NCI-H2107 treated with DMSO at 0.1 percent for 48 hours (cell line): ENCODE measurements around the gene OGFOD3.

Source experiments
- DNase-seq: peaks from one replicate; lab custom pipeline; 2025; ENCODE audit not compliant: unreplicated experiment; lab: John Stamatoyannopoulos, UW

Gene OGFOD3

DNA sequence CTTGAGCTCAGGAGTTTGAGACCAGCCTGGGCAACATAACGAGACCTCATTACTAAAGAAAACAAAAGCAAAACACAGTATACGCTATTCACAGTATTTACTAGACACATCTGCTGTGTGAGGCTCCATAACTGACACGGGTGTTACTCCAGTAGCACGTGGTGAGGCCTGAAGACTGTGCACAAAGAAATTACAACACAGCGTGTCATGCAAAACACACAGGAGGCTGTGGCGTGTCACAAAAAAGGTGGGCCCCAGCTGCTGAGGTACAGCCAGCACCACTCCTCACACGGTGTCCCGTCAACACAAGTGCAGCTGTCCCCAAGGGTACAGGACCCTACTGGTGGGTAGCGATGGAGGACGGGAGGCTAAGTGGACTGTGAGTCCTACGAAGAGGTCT, 29.5 kb upstream of the OGFOD3 start:
- no peak for DNase-seq

GRCh38 chr17:82446649-82447048, 28.3 kb upstream of the OGFOD3 start:
- DNase-seq: no peak

DNA sequence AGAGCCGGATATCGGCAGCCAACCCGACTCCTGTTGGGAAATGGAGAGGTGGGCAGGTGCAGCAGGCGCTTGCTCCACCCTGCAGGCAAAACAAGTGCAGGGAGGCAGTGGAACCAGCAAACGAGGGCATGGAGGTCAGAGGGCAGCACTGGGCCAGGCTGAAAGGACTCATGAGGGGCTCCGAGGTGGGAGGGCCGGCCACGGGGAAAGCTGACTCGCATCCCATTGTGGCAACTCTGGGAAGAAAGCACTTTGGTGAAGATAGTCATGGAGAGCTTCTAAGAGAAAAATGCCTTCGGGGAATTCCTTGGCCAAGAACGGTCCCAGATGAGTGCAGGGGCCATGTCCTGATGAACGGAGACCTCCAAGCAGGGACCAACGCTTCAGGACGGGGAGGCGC, 27.7 kb upstream of the OGFOD3 start:
- no peak for DNase-seq

DNA sequence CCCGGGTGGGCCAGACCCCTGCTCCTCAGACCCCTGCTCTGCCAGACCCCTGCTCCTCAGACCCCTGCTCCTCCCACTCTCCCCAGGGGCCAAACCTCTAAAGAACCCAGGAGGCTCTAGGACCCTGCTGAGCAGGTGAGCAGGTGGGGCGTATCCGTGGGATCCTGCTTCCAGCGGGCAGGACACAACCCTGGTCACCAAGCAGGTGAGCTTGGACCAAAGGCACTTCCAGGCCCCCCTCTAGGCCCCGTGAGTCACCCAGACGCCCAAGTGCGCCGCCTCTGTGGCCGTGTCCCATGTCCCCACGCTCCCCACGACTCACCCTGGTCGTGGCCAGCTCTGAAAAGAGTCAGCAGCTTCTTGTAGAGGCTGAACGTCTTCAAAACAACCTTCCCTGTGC, 27.2 kb upstream of the OGFOD3 start:
- no peak for DNase-seq

DNA sequence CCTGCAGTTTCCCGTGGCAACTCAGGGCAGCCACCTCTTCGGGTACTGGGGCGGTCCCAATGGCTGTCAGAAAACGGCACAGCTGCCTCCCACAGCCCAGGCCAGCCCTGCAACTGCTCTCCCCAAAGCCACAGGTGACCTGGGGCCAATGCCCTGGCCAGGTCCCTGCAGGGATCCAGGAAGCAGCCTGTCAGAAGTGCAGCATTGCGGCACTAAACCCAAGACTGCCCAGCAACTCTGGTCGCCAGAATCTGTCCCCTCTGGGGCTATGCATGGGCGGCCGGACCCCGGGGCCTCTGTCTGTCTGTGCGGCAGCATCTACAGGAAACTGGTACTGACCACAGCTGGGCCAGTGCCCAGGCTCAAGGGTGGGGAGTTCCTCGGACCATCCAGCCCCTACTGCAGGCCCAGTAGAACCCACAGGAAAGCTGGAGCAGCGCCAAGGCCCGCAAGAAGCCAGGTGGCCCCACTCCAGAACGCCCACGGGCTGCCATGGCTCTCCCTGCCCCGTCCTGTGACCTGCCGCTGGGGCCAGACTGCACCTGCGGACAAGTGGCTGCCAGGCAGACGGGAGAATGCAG, 26.6 kb upstream of the OGFOD3 start:
- no peak for DNase-seq

- DNase-seq: no peak
Observed at GRCh38 chr17:82444284-82444893, 26.0 kb upstream of the OGFOD3 start.

- DNase-seq: no peak
Observed at GRCh38 chr17:82443465-82444283, 25.3 kb upstream of the OGFOD3 start.

DNA sequence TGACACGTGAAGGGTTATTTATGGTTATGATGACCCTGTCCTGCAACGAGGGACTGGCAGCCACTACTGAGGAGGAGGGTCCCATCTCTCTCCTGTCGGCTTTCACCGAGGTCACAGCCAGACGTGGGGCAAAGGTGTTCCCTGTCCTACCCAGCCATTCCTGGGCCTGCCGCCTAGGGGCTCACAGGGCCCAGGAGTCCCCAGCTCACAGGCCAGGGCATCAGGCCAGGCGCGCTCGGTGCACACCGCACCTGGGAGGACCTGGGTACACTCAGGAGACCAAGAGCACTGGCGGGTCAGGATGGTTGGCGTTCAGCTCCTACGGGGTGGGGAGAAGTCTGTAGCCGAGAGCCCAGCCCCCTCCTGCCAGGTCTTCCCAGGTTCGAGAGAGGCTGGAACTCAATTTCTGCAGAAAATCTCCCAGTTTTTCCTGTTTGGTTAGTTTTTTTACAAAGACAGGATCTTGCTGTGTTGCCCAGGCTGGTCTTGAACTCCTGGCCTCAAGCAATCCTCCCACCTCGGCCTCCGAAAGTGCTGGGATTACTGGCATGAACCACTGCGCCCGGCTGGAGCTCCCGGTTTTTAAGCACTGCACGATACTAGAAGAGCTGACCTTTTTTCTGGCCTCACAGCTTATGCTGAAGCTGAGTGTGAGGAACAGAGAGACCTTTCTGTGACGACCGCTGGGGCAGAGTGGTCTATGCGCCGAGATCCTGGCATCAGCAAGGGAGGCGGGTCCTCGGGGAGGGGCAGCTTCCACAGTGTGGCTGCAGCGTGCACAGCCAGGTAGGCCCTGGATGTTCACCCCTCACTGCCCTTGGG, 24.5 kb upstream of the OGFOD3 start:
- DNase-seq: no peak

DNA sequence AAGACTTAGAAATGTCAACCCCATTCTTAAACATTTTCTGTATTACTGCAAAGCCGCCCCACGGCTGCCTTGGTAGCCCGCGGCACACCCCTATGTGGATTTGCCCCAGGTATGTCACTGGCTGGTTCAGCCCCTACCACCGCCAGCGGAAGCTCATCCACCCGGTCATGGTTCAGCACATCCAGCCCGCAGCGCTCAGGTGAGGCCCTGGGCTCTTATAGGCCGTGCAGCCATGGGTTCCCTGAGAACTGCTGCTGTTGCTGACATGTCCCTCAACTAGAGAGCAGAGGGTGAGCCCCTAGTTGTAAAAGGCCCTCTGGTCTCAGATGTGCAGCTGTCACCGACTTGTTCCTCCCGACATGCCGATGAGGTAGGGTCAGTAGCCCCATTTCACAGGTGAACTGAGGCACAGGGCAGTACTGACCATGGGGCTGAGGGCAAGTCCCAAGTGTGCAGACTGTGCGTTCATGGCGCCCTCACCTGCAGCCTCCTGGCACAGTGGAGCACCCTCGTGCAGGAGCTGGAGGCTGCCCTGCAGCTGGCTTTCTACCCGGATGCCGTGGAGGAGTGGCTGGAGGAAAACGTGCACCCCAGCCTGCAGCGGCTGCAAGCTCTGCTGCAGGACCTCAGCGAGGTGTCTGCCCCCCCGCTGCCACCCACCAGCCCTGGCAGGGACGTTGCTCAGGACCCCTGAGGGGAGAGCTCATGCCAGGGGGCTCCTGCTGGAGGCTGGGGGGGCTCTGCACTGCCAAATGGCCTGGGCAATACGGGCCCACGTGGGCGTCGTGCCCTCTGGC, 23.5 kb upstream of the OGFOD3 start:
- DNase-seq: no peak

DNA sequence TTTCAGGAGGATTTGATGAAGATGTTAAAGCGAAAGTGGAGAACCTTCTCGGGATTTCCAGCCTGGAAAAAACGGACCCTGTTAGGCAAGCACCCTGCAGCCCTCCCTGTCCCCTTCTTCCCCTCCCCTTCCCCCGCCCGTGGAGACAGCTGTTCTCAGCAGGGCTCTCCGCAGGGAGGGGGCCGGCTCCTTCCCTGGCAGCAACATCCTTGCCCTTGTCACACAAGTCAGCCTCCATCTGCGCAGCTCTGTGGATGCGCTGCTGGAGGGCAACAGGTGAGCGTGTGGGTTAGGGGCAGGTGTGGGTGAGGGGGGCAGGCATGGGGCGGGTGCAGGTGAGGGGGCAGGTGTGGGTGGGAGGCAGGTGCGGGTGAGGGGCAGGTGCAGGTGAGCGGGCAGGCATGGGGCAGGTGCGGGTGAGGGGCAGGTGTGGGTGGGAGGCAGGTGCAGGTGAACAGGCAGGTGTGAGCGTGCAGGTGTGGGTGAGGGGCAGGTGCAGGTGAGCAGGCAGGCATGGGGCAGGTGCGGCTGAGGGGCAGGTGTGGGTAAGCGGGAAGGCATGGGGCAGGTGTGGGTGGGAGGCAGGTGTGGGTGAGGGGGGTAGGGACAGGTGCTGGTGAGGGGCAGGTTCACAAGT, 22.7 kb upstream of the OGFOD3 start:
- no peak for DNase-seq

DNA sequence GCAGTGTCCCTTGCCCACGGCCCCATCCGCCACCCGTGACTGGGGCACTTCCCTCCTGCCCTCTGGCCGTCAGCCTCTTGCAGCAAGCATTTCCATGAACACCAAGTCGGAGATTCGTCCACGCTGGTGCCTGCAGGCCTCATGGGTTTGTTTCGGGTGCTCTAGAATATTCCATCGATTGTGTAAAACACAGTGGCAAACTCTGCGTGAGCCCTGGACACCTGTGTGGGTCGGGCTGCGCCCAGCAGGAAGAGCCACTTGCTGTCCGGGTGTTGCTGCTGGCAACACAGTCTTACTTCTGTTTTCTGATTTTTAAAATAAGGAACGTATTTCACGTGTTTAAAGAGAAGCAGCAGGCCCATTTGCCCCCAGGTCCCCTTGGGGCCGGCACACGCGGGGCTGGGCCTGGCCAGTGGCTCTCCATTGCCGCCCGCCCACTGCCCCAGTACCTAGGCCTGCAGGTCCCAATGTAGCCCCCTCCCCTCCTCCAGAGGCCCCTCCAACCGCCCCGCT, 22.1 kb upstream of the OGFOD3 start:
- no peak for DNase-seq

- DNase-seq: no peak
Observed at GRCh38 chr17:82439829-82440365, 21.5 kb upstream of the OGFOD3 start.

GRCh38 chr17:82439194-82439828, 20.9 kb upstream of the OGFOD3 start:
- DNase-seq: no peak

GRCh38 chr17:82438401-82439193, 20.2 kb upstream of the OGFOD3 start:
- DNase-seq: no peak

DNA sequence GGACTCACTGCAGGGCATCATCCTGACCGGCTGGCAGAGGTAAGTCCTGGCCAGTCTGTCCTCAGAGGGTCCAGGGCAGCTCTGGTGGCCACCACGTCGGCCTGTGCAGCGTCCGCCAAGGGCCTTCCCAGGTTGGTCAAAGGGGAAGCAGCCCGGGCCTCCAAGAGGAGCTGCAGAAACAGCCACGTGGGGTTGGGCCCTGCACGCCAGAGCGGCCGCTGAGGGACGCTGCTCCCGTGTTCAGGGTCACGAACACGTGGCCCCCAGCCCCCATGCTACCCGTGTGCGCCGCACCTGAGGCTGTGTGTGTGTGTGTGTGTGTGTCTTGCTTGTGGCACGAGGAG, 18.9 kb upstream of the OGFOD3 start:
- no peak for DNase-seq

DNA sequence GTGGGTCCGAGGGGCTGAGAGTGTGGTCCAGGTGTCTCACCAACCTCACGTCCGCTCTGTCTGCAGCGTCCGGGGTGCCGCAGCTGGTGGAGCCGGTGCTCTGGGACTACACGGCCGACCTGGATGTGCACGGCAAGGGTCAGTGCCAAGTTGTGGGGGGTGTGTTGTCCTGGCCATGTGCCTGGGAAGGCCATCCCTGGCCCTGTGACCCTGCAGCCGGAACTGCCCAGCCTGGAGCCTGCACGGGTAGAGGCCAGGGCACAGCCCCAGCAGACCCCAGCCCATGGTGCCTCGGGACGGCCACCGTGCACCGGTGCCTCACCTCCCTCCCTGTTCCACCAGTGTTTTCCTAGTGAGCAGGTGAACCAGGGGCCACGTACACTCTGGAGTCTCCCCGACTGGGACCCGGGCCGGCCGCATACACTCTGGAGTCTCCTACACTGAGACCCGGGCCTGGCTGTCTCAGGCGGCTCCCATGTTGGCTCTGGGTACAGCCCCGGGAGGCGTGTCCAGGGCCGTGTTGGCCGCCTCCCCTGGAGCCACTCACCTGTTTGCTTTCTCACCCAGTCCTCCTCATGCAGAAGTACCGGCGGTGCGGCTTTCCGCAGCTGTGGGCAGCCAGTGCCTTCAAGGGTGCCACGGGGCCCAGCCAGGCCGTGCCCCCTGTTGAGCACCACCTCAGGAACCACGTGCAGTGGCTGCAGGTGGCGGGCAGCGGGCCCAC, 18.4 kb upstream of the OGFOD3 start:
- DNase-seq: no peak

DNA sequence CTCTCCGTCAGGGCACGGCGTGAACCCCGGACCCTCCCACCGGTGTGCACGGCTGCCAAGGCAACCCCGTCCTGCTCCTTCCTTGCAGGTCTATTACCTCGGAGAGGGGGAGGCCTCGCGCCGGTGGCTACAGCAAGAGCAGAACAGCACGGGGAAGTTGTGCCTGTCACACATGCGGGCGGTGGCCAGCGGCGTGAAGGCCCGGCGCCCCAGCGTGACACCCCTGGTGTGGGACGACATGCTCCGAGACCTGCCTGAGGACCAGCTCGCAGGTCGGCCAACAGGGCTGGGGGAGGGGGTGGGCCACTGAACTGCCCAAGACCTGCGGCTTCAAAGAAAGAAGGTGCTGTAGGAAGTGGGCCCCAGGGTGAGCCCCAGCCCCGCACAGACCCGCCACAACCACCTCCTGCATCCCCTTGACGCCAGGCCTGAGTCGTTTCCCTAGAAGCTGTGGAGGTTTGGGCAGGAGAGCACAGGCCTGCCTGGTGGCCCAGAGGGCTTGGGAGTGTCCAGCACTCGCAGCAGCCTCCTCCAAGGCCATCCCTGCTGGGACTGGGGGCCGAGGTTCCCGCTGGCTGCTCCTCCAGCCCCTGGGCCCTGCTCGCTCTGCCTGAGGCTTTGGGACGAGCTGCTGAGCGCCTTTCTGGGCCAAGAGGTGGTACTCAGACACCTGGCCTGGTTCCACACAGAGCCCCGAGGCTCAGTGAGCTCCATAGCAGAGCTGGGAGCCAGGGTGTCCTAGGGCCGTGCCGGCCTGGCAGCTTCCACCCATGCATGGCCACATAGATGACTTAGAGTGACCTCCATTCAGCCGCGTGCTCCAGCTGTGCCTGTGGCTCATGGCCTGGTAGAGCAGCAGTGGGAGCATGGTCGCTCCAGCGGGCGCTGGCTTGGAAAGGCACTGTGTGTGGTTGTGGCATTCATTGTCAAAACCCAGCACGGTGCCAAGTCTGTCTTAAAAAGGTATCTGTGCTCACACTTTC, 17.5 kb upstream of the OGFOD3 start:
- no peak for DNase-seq
